H9 (cell line): ENCODE measurements around the gene DDX1. TPM values are rescaled to one million over a fixed set of nuclear protein-coding genes. Genes with fewer than 3 reads are reported as not detected.

Experiments
- DNase-seq: peaks from one replicate; pipeline ENCODE4 v3.0.0-alpha.2; 2017
- H2AFZ ChIP-seq: one replicate; pipeline ENCODE4 v1.6.1; 2013; ENCODE audit warnings: mild to moderate bottlenecking, low read length, control low read depth, moderate library complexity
- H2AK5ac ChIP-seq: 2 replicates; pipeline ENCODE4 v1.6.1; 2013; ENCODE audit warnings: low read length, control low read depth, mixed read lengths; ENCODE audit not compliant: insufficient read length
- H2BK120ac ChIP-seq: one replicate; pipeline ENCODE4 v1.6.1; 2013; ENCODE audit warnings: low read depth, mild to moderate bottlenecking, low read length, control low read depth, inconsistent platforms; ENCODE audit not compliant: poor library complexity, severe bottlenecking
- H2BK12ac ChIP-seq: 2 replicates; pipeline ENCODE4 v1.6.1; 2013; ENCODE audit warnings: low read length, control low read depth, mixed read lengths, low read depth; ENCODE audit not compliant: insufficient read length
- H2BK15ac ChIP-seq: 2 replicates; pipeline ENCODE4 v1.6.1; 2013; ENCODE audit warnings: low read depth, low read length, control low read depth
- H2BK20ac ChIP-seq: one replicate; pipeline ENCODE4 v1.6.1; 2013; ENCODE audit warnings: low read depth, mild to moderate bottlenecking, low read length, control low read depth, inconsistent platforms; ENCODE audit not compliant: poor library complexity, severe bottlenecking
- H2BK5ac ChIP-seq: 2 replicates; pipeline ENCODE4 v1.6.1; 2013; ENCODE audit warnings: low read length, control low read depth, mixed read lengths; ENCODE audit not compliant: insufficient read length
- H3K14ac ChIP-seq: 2 replicates; pipeline ENCODE4 v1.6.1; 2013; ENCODE audit warnings: low read length, control low read depth; ENCODE audit not compliant: insufficient read depth
- H3K18ac ChIP-seq: 2 replicates; pipeline ENCODE4 v1.6.1; 2013; ENCODE audit warnings: low read depth, mild to moderate bottlenecking, mixed read lengths, low read length, control low read depth; ENCODE audit not compliant: insufficient read length
- H3K23ac ChIP-seq: 2 replicates; pipeline ENCODE4 v1.6.1; 2013; ENCODE audit warnings: low read length, control low read depth, mixed read lengths, low read depth; ENCODE audit not compliant: insufficient read length
- H3K23me2 ChIP-seq: 2 replicates; pipeline ENCODE4 v1.6.1; 2013; ENCODE audit warnings: low read depth, mild to moderate bottlenecking, mixed read lengths, low read length, control low read depth; ENCODE audit not compliant: insufficient read length, poor library complexity, severe bottlenecking
- H3K27ac ChIP-seq: 2 replicates; pipeline ENCODE4 v1.5.1; 2013; ENCODE audit warnings: low read length, control low read depth, mixed read lengths, low read depth; ENCODE audit not compliant: insufficient read length
- H3K27me3 ChIP-seq: 2 replicates; pipeline ENCODE4 v1.6.1; 2013; ENCODE audit warnings: low read length, control low read depth, inconsistent platforms; ENCODE audit not compliant: insufficient read depth
- H3K4ac ChIP-seq: 2 replicates; pipeline ENCODE4 v1.6.1; 2013; ENCODE audit warnings: low read depth, mild to moderate bottlenecking, control low read depth, inconsistent platforms, low read length, moderate library complexity
- H3K4me1 ChIP-seq: 2 replicates; pipeline ENCODE4 v1.6.1; 2013; ENCODE audit warnings: low read length, control low read depth, inconsistent platforms; ENCODE audit not compliant: insufficient read depth
- H3K4me2 ChIP-seq: 2 replicates; pipeline ENCODE4 v1.6.1; 2013; ENCODE audit warnings: low read length, control low read depth, mixed read lengths; ENCODE audit not compliant: insufficient read length, insufficient read depth
- H3K56ac ChIP-seq: 2 replicates; pipeline ENCODE4 v1.6.1; 2013; ENCODE audit warnings: low read depth, mild to moderate bottlenecking, mixed read lengths, low read length, control low read depth; ENCODE audit not compliant: insufficient read length
- H3K79me1 ChIP-seq: 2 replicates; pipeline ENCODE4 v1.6.1; 2013; ENCODE audit warnings: low read depth, mild to moderate bottlenecking, moderate library complexity, low read length, control low read depth, inconsistent platforms; ENCODE audit not compliant: insufficient read depth, poor library complexity, severe bottlenecking
- H3K79me2 ChIP-seq: 2 replicates; pipeline ENCODE4 v1.6.1; 2013; ENCODE audit warnings: low read length, control low read depth, inconsistent platforms; ENCODE audit not compliant: insufficient read depth
- H3K9ac ChIP-seq: 2 replicates; pipeline ENCODE4 v1.6.1; 2013; ENCODE audit warnings: low read length, control low read depth, mixed read lengths; ENCODE audit not compliant: insufficient read length; ENCODE audit errors: extremely low read depth
- H3K9me3 ChIP-seq: one replicate; pipeline ENCODE4 v1.6.1; 2013; ENCODE audit warnings: low read depth, low read length, inconsistent platforms; ENCODE audit not compliant: control insufficient read depth
- H3T11ph ChIP-seq: one replicate; pipeline ENCODE4 v1.6.1; 2013; ENCODE audit warnings: mild to moderate bottlenecking, low read length, control low read depth, inconsistent platforms
- H4K20me1 ChIP-seq: one replicate; pipeline ENCODE4 v1.6.1; 2013; ENCODE audit not compliant: control insufficient read depth, insufficient read length, insufficient read depth
- H4K5ac ChIP-seq: 2 replicates; pipeline ENCODE4 v1.6.1; 2013; ENCODE audit warnings: low read depth, mild to moderate bottlenecking, mixed read lengths, low read length, control low read depth; ENCODE audit not compliant: insufficient read length
- H4K8ac ChIP-seq: replicated peaks from 2 replicates; pipeline ENCODE4 v1.6.1; 2013; ENCODE audit warnings: low read length, control low read depth, mixed read lengths, low read depth; ENCODE audit not compliant: insufficient read length
- H4K91ac ChIP-seq: 2 replicates; pipeline ENCODE4 v1.6.1; 2013; ENCODE audit warnings: low read depth, mild to moderate bottlenecking, moderate library complexity, mixed read lengths, low read length, control low read depth; ENCODE audit not compliant: insufficient read length
- H3K27ac Mint-ChIP-seq, 3 experiments: 2 replicates in 2 of 3; 3 replicates in 1 of 3; pipeline ENCODE4 v1.8.0; 2020 to 2021; ENCODE audit warnings: mixed read lengths in 3 of 3, mild to moderate bottlenecking in 1 of 3, moderate library complexity in 1 of 3
- H3K27me3 Mint-ChIP-seq: 2 replicates; pipeline ENCODE4 v1.8.0; 2021; ENCODE audit warnings: low read depth, mild to moderate bottlenecking, moderate library complexity, mixed read lengths
- H3K36me3 Mint-ChIP-seq, 3 experiments: 2 replicates in 2 of 3; 3 replicates in 1 of 3; pipeline ENCODE4 v1.8.0; 2020 to 2021; ENCODE audit warnings: low read depth in 3 of 3, mixed read lengths in 3 of 3; ENCODE audit not compliant: insufficient read depth in 1 of 3
- H3K4me1 Mint-ChIP-seq, 2 experiments: 2 replicates each; pipeline ENCODE4 v1.8.0; 2020; ENCODE audit warnings: mixed read lengths in 2 of 2
- H3K4me3 Mint-ChIP-seq, 2 experiments: 2 replicates in 1 of 2; 3 replicates in 1 of 2; pipeline ENCODE4 v1.8.0; 2020 to 2021; ENCODE audit warnings: mild to moderate bottlenecking in 2 of 2, mixed read lengths in 2 of 2, moderate library complexity in 1 of 2
- H3K9me3 Mint-ChIP-seq, 2 experiments: 2 replicates in 1 of 2; 3 replicates in 1 of 2; pipeline ENCODE4 v1.8.0; 2020; ENCODE audit warnings: mild to moderate bottlenecking in 2 of 2, mixed read lengths in 2 of 2, moderate library complexity in 1 of 2
- WGBS: extraction: QIAGEN DNeasy Blood & Tissue Kit; methylation state at CpG from one replicate; pipeline ENCODE4 v1.1.7; 2013; ENCODE audit warnings: missing lambda C conversion rate, low lambda C conversion rate, mixed read lengths; ENCODE audit not compliant: insufficient read length; ENCODE audit errors: extremely low coverage; 5-methylcytosine and 5-hydroxymethylcytosine counted together
- total RNA-seq: library from RNA; stranded (reverse); gene quantifications from 2 replicates; pipeline ENCODE4 v1.2.1, GENCODE V29; 2021
- TF ChIP-seq, protein P1 (sequence below): fragments of 200-600 bp; sonication (generic); conservative IDR thresholded peaks from 3 replicates; pipeline ENCODE4 v1.8.0; 2021; ENCODE audit warnings: antibody characterized with exemption, mild to moderate bottlenecking

DDX1 gene
- total RNA-seq, 1 experiment from 2014 or later: 120 TPM

DNA sequence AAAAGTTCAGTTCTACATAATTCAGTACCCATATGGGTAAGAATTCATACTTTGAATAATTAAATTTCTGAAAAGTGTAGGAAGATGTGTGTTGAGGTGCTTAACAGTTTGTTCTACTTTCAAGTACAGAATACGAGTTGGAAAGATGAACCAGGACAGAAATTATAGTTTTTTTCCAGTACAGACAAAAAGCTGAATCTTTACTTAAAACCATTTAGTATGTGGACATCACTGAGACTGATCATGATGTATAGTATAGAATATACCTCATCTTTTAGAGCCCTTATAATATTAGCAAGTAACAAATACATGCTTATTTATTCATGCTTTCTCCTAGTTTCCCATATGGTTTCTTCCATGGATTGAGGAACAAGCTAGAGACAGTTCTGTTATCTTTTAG is 10.0 kb downstream of the DDX1 start:
- H2BK120ac ChIP-seq: no peak overlapping the region
- Mint-ChIP-seq H3K9me3 (no peaks in the 10 kb centered on the region), H3K27me3 (no peaks in the 10 kb centered on the region), H3K27ac (no peak overlapping the region), H3K4me3 (no peak overlapping the region), H3K36me3 (peaks cover 55 to 90% (median 87%) of the 10 kb centered on the region in 3 experiments), H3K4me1 (no peaks in the 10 kb centered on the region)
- no peaks in the 10 kb centered on the region for H3K27me3 ChIP-seq
- H4K20me1 ChIP-seq: no peaks in the 10 kb centered on the region
- H3K14ac ChIP-seq: no peak overlapping the region
- H4K8ac ChIP-seq: no peak overlapping the region
- H3T11ph ChIP-seq: no peak overlapping the region
- no peak overlapping the region for H3K23ac ChIP-seq
- H3K79me1 ChIP-seq: no peaks in the 10 kb centered on the region
- no peak overlapping the region for H2BK15ac ChIP-seq
- H3K56ac ChIP-seq: no peak overlapping the region
- no peaks in the 10 kb centered on the region for H3K9me3 ChIP-seq
- H2AFZ ChIP-seq: no peak overlapping the region
- no peak overlapping the region for H4K5ac ChIP-seq
- TF ChIP-seq, protein P1, sequence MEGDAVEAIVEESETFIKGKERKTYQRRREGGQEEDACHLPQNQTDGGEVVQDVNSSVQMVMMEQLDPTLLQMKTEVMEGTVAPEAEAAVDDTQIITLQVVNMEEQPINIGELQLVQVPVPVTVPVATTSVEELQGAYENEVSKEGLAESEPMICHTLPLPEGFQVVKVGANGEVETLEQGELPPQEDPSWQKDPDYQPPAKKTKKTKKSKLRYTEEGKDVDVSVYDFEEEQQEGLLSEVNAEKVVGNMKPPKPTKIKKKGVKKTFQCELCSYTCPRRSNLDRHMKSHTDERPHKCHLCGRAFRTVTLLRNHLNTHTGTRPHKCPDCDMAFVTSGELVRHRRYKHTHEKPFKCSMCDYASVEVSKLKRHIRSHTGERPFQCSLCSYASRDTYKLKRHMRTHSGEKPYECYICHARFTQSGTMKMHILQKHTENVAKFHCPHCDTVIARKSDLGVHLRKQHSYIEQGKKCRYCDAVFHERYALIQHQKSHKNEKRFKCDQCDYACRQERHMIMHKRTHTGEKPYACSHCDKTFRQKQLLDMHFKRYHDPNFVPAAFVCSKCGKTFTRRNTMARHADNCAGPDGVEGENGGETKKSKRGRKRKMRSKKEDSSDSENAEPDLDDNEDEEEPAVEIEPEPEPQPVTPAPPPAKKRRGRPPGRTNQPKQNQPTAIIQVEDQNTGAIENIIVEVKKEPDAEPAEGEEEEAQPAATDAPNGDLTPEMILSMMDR: no peak
- no peak overlapping the region for H2BK5ac ChIP-seq
- no peak for DNase-seq
- no peak overlapping the region for H3K27ac ChIP-seq
- no peak overlapping the region for H3K18ac ChIP-seq
- H3K4ac ChIP-seq: no peak overlapping the region
- H2AK5ac ChIP-seq: no peak overlapping the region
- H3K4me1 ChIP-seq: no peaks in the 10 kb centered on the region
- no peaks in the 10 kb centered on the region for H3K23me2 ChIP-seq
- no peak overlapping the region for H3K4me2 ChIP-seq
- no peak overlapping the region for H2BK20ac ChIP-seq
- H4K91ac ChIP-seq: no peak overlapping the region
- no peak overlapping the region for H3K9ac ChIP-seq
- WGBS: no CpG with 5 or more reads among the region's 1 CpG
- no peak overlapping the region for H2BK12ac ChIP-seq
- no peaks in the 10 kb centered on the region for H3K79me2 ChIP-seq
